ENCODE measurements around the gene ADCY4.

ADCY4 gene

DNA sequence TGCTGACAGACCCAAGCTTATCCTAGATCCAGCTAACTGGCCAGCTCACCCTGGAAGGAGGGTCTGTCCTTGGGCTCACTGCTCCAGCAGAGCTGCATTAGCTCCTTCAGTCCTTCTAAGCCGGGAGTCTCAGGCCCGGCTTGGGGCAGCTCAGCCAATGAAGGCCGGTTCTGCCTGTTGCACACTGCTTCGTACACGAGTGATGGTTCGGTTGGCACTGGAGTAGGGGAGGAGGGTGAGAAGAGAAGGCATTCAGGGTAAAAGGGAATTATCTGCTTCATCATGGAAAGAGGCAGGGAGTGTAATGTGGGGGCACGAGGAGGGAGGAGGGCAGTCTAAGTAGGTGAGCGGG lies 2.9 kb upstream of the ADCY4 start:
- no peak overlapping the region for H3K4me3 ChIP-seq (ENCODE audit: low read depth, low read length)
- TF ChIP-seq, protein P1, sequence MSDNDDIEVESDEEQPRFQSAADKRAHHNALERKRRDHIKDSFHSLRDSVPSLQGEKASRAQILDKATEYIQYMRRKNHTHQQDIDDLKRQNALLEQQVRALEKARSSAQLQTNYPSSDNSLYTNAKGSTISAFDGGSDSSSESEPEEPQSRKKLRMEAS (IDR thresholded peaks at IDR 0.05; ENCODE audit: low read depth, low read length): no peak
- no peak for TF ChIP-seq POLR2A (IDR thresholded peaks at IDR 0.05; ENCODE audit: extremely low read depth, insufficient read length)
- no peak for TF ChIP-seq MYC (IDR thresholded peaks at IDR 0.05; ENCODE audit: low read depth, low read length)
- TF ChIP-seq, protein P2, sequence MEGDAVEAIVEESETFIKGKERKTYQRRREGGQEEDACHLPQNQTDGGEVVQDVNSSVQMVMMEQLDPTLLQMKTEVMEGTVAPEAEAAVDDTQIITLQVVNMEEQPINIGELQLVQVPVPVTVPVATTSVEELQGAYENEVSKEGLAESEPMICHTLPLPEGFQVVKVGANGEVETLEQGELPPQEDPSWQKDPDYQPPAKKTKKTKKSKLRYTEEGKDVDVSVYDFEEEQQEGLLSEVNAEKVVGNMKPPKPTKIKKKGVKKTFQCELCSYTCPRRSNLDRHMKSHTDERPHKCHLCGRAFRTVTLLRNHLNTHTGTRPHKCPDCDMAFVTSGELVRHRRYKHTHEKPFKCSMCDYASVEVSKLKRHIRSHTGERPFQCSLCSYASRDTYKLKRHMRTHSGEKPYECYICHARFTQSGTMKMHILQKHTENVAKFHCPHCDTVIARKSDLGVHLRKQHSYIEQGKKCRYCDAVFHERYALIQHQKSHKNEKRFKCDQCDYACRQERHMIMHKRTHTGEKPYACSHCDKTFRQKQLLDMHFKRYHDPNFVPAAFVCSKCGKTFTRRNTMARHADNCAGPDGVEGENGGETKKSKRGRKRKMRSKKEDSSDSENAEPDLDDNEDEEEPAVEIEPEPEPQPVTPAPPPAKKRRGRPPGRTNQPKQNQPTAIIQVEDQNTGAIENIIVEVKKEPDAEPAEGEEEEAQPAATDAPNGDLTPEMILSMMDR (IDR thresholded peaks at IDR 0.05; ENCODE audit: low read depth, low read length): no peak
- no peak for DNase-seq (ENCODE audit: low read depth)

DNA sequence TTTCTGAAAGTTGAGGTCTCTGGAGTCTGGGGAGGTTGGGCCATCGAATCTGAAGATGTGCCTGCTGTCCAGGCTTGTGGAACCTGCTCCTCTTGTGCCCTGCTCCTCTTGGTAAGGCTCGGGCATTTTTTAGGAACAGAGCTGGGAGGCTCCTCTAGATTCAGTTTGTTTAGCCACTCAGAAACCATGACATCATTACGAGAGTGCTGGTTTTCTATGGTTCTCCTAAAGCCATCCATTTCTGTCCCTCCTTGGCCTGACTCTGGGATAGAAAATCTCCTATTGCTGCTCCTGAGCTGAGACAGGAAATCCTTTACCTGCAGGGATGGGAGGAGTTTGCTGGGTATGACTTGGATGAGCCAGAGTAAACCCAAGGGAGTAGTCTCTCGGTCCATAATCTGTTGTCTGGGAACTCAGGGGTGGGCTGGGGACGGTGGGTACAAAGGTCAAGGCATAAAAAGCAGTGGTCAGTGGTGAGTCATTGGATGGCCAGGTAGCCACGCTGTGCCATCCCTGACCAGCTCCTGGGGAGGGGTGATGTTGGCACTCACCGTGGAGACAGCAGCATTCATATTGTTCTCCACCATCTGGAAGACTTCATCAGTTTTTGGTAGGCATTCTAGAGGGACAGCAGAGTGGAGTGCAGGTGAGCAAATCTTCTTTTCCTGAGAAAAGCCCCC lies 2.4 kb upstream of the ADCY4 start:
- H3K4me3 ChIP-seq (ENCODE audit: low read depth, low read length): no peak overlapping the region
- no peak for DNase-seq (ENCODE audit: low read depth)
- TF ChIP-seq MYC (IDR thresholded peaks at IDR 0.05; ENCODE audit: low read depth, low read length): no peak
- TF ChIP-seq, protein P2 (IDR thresholded peaks at IDR 0.05; ENCODE audit: low read depth, low read length): no peak
- TF ChIP-seq POLR2A (IDR thresholded peaks at IDR 0.05; ENCODE audit: extremely low read depth, insufficient read length): no peak
- TF ChIP-seq, protein P1 (IDR thresholded peaks at IDR 0.05; ENCODE audit: low read depth, low read length): no peak

DNA sequence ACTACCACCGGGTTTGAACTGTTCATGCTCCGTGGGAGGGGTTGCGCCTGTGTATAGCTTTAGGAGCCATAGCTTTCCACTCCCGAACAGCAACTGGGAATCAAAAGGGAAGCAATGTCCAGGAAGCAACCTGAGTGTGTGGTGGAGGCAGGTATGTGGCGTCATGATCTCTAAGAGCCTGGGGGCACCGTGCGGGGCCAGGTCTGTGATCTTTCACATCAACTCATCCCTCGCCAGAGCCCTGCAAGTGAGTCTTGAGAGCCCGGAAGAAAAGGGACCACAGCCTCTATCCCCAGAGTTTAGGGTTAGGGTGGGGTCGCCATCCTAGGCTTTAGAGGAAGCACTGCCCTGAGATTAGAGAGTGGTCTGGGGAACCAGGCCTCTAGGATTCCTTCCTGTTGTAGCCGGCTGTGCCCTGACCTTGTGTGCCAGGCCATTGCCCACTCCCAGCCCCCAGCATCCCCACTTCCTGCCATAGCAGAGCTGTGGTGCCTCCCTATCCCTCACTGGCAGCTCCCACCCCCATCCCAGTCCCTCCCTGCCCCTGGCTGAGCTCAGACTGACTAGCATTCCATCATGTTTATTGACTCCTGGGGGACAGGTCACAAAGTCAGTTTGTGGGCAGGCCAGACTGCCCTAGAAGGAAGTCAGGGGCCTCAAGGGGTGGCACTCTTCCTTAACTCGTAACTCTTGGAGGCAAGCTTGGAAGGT lies 745 bp upstream of the ADCY4 start:
- H3K4me3 ChIP-seq (ENCODE audit: low read depth, low read length): no peak overlapping the region
- TF ChIP-seq MYC (IDR thresholded peaks at IDR 0.05; ENCODE audit: low read depth, low read length): no peak
- no peak for TF ChIP-seq POLR2A (IDR thresholded peaks at IDR 0.05; ENCODE audit: extremely low read depth, insufficient read length)
- TF ChIP-seq, protein P1 (IDR thresholded peaks at IDR 0.05; ENCODE audit: low read depth, low read length): no peak
- TF ChIP-seq, protein P2 (IDR thresholded peaks at IDR 0.05; ENCODE audit: low read depth, low read length): no peak
- DNase-seq (ENCODE audit: low read depth): peak; percentile 49

DNA sequence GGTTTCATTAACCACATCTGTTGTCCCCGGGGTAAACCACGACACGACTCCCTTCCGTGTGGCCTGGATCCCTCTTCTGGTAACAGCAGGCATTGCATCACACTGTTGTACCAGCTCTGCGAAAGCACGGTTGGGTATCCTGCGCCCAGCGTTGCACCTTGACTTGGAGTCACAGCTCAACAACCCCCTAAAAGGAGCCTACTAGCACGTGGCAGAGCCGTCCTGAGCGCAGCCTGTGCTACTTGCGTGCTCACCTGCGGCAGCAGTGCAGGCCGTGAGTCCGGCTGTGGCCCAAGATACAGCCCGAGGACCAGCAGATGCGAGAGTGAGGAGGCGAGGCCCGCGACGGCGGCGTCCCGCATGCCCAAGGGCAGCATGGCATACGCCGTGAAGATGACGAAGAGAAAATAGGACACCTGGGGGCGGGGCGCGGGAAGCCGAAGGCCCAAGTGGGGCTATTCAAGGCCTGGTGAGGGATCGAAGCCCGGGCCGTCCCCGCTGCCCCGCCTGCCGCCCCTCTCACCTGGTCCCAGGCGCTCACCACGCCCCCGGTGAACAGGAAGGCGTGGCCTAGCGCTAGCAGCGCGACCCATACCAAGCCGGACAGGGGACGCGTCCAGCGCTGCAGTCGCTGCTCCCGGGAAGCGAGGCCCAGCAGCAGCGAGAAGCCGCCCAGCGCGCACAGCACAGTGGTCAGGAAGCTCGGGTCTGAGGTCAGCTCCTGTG lies 2.4 kb downstream of the ADCY4 start:
- TF ChIP-seq POLR2A (IDR thresholded peaks at IDR 0.05; ENCODE audit: extremely low read depth, insufficient read length): no peak
- TF ChIP-seq, protein P1 (IDR thresholded peaks at IDR 0.05; ENCODE audit: low read depth, low read length): peak; percentile 73
- TF ChIP-seq, protein P2 (IDR thresholded peaks at IDR 0.05; ENCODE audit: low read depth, low read length): peak; percentile 74
- TF ChIP-seq MYC (IDR thresholded peaks at IDR 0.05; ENCODE audit: low read depth, low read length): peak; percentile 56
- H3K4me3 ChIP-seq (ENCODE audit: low read depth, low read length): no peak overlapping the region
- peak; percentile 89 for DNase-seq (ENCODE audit: low read depth)

DNA sequence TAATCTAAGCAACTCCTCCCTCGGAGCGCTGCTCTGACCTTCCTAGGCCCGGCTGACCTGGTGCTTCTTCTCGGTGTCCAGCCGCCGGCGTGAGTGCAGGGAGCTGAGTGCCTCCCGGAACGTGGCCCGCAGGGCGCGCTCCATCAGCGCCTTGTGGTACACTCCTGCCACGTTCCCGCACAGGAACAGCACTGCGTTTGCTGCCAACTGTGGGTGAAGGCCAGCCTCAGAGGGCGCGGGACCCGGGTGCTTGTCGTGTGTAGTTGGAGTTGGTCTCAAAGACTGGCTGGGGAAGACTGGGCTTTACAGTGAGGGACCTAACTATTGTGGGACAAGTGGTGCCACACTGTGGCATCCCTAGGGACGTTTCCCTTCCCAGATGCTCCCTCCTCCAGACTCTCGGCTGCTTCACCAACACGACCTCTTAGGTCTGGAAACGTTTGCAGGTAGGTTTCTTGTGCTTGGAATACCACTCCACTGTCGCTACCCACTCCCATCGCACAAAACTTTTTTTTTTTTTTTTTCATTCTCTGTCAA lies 3.1 kb downstream of the ADCY4 start:
- DNase-seq (ENCODE audit: low read depth): peak; percentile 51
- no peak overlapping the region for H3K4me3 ChIP-seq (ENCODE audit: low read depth, low read length)
- TF ChIP-seq, protein P2 (IDR thresholded peaks at IDR 0.05; ENCODE audit: low read depth, low read length): no peak
- TF ChIP-seq POLR2A (IDR thresholded peaks at IDR 0.05; ENCODE audit: extremely low read depth, insufficient read length): no peak
- TF ChIP-seq, protein P1 (IDR thresholded peaks at IDR 0.05; ENCODE audit: low read depth, low read length): no peak
- TF ChIP-seq MYC (IDR thresholded peaks at IDR 0.05; ENCODE audit: low read depth, low read length): no peak
